ENCODE data around the gene SYPL1. TPM values are rescaled to one million over a fixed set of nuclear protein-coding genes. Genes with fewer than 3 reads are reported as not detected.

SYPL1 gene
- total and polyA plus RNA-seq, 12 donors = 58.5 to 121 (median 75.1) TPM

- intact Hi-C loops (cut with DNase I) = no loop called here
- 35 to 37% methylated on average over 7 of the region's 7 CpGs for WGBS, 2 donors
- Histone ChIP-seq H3K36me3 (no peaks in the 10 kb centered on the region), H3K27ac (no peak overlapping the region), H3K4me3 (no peak overlapping the region), H3K9me3 (no peaks in the 10 kb centered on the region), H3K27me3 (no peaks in the 10 kb centered on the region), H3K4me1 (peaks cover 0 to 50% (median 22%) of the 10 kb centered on the region in 9 donors)
- TF ChIP-seq, protein P1, sequence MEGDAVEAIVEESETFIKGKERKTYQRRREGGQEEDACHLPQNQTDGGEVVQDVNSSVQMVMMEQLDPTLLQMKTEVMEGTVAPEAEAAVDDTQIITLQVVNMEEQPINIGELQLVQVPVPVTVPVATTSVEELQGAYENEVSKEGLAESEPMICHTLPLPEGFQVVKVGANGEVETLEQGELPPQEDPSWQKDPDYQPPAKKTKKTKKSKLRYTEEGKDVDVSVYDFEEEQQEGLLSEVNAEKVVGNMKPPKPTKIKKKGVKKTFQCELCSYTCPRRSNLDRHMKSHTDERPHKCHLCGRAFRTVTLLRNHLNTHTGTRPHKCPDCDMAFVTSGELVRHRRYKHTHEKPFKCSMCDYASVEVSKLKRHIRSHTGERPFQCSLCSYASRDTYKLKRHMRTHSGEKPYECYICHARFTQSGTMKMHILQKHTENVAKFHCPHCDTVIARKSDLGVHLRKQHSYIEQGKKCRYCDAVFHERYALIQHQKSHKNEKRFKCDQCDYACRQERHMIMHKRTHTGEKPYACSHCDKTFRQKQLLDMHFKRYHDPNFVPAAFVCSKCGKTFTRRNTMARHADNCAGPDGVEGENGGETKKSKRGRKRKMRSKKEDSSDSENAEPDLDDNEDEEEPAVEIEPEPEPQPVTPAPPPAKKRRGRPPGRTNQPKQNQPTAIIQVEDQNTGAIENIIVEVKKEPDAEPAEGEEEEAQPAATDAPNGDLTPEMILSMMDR (IDR thresholded peaks at IDR 0.05) = no peak
- ATAC-seq = no peak
- peak in 1 of 2 donors; percentile 29 for DNase-seq
Measured at GRCh38 chr7:106126170-106126938, 14.2 kb upstream of the SYPL1 start.

- Histone ChIP-seq H3K36me3 (no peaks in the 10 kb centered on the region), H3K27ac (peak overlapping the region in 2 of 10 donors; percentile 14 to 63), H3K4me1 (peaks cover 0 to 57% (median 30%) of the 10 kb centered on the region in 9 donors), H3K27me3 (no peaks in the 10 kb centered on the region), H3K9me3 (no peaks in the 10 kb centered on the region), H3K4me3 (no peak overlapping the region)
- ATAC-seq = peak in 4 of 8 donors; percentile 35 to 76 (median 62)
- TF ChIP-seq, protein P1 (IDR thresholded peaks at IDR 0.05) = no peak
- no peak for DNase-seq
- intact Hi-C loops (cut with DNase I) = no loop called here
- 42 to 64% methylated on average over 4 of the region's 4 CpGs for WGBS, 2 donors
Measured at GRCh38 chr7:106125417-106125816, 13.3 kb upstream of the SYPL1 start.

DNA sequence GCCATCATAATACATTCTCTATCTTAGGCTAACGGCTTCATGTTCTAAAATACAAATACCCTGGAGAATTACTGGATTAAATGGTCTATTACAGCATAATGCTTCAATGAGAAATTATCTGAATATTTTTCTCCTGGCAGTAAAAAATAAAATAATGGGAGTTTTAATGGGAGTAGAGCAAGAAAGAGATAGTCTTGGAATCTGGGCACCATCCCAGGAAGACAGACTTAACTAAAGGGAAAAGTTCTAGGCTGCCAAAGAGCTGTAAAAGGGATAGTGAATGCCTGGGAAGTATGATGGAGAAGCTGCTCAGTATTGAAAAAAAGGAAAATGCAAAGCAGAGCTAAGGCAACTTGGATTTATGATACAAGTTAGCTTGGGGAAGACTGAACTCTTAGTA, 12.1 kb upstream of the SYPL1 start:
- DNase-seq (no peak), ATAC-seq (peak in 2 of 8 donors; percentile 43 to 48)
- TF ChIP-seq, protein P1 (IDR thresholded peaks at IDR 0.05) = no peak
- H3K36me3 ChIP-seq = no peaks in the 10 kb centered on the region
- H3K9me3 ChIP-seq = no peaks in the 10 kb centered on the region
- H3K4me1 ChIP-seq = peaks cover 3 to 60% (median 32%) of the 10 kb centered on the region in 9 donors
- intact Hi-C loops (cut with DNase I) = no loop called here
- no peak overlapping the region for H3K4me3 ChIP-seq
- WGBS, 2 donors = 64 to 75% methylated on average over 1 of the region's 1 CpG
- no peaks in the 10 kb centered on the region for H3K27me3 ChIP-seq
- H3K27ac ChIP-seq = no peak overlapping the region

DNA sequence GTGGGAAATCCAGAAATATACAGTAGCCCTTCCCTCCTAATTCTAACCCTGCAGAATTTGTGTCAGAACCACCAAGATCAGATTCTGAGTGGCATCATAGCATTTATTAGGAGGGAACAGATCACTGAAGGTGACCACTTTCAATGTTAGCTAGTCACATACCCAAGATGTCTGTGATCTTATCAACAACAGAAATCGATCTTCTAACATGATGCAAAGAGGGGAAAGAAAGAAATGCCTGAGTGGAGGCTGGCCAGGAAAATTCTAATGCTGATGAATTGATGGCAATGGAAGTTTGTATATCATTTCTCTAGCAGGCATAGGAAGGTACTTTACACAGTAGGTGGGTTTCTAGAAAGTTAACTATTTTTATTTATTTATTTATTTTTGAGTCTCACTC, 10.6 kb upstream of the SYPL1 start:
- H3K27ac ChIP-seq = no peak overlapping the region
- TF ChIP-seq, protein P1 (IDR thresholded peaks at IDR 0.05) = no peak
- no peaks in the 10 kb centered on the region for H3K36me3 ChIP-seq

More for the DNA sequence above, 10.6 kb upstream of the SYPL1 start:
- Histone ChIP-seq H3K4me1 (peaks cover 3 to 59% (median 37%) of the 10 kb centered on the region in 9 donors), H3K4me3 (no peak overlapping the region), H3K9me3 (no peaks in the 10 kb centered on the region), H3K27me3 (no peaks in the 10 kb centered on the region)
- ATAC-seq = no peak
- intact Hi-C loops (cut with DNase I) = no loop called here
- 68 to 81% methylated on average over 1 of the region's 1 CpG for WGBS, 2 donors
- DNase-seq = no peak
